ENCODE measurements around the gene EXO1. TPM values are rescaled to one million over a fixed set of nuclear protein-coding genes. Genes with fewer than 3 reads are reported as not detected.

The EXO1 gene
- total RNA-seq, 1 experiment from 2014 or later, result 18.5 TPM

DNA sequence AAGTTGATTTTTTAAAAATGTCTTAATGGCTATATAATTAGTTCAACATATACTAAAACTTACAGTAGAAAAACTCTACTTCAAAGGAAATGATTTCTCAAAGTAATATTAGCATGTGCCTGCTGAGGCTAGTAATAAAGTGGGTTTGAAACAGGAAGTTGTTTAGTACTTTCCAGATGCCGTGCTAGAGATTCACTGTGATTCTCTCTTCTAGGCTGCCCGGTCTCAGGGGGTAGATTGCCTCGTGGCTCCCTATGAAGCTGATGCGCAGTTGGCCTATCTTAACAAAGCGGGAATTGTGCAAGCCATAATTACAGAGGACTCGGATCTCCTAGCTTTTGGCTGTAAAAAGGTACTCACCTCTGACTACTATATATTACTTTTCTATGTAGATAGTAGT is 9.1 kb downstream of the EXO1 start:
- Mint-ChIP-seq H3K9me3 (ENCODE audit: unreplicated experiment) (no peaks in the 10 kb centered on the region), H3K27me3 (ENCODE audit: insufficient read depth, unreplicated experiment) (no peaks in the 10 kb centered on the region), H3K27ac (ENCODE audit: unreplicated experiment) (no peak overlapping the region), H3K4me1 (ENCODE audit: low read depth, unreplicated experiment) (no peaks in the 10 kb centered on the region), H3K36me3 (ENCODE audit: insufficient read depth, unreplicated experiment) (peaks cover 56% of the 10 kb centered on the region), H3K4me3 (ENCODE audit: unreplicated experiment) (no peak overlapping the region)
- Histone ChIP-seq H3K36me3 (ENCODE audit: control insufficient read depth, insufficient read depth, low read length) (no peaks in the 10 kb centered on the region), H3K4me1 (no peaks in the 10 kb centered on the region), H3K4me3 (ENCODE audit: low read depth, low read length) (no peak overlapping the region), H3K9me3 (no peaks in the 10 kb centered on the region), H3K27me3 (replicated peaks; ENCODE audit: control insufficient read depth, insufficient read depth, low read length) (no peaks in the 10 kb centered on the region)
- BruUV-seq (replicated peaks), result no TSS peak
- CTCF ChIA-PET, result no interaction called here
- DNase-seq, result no peak
- TF ChIP-seq, protein P1, sequence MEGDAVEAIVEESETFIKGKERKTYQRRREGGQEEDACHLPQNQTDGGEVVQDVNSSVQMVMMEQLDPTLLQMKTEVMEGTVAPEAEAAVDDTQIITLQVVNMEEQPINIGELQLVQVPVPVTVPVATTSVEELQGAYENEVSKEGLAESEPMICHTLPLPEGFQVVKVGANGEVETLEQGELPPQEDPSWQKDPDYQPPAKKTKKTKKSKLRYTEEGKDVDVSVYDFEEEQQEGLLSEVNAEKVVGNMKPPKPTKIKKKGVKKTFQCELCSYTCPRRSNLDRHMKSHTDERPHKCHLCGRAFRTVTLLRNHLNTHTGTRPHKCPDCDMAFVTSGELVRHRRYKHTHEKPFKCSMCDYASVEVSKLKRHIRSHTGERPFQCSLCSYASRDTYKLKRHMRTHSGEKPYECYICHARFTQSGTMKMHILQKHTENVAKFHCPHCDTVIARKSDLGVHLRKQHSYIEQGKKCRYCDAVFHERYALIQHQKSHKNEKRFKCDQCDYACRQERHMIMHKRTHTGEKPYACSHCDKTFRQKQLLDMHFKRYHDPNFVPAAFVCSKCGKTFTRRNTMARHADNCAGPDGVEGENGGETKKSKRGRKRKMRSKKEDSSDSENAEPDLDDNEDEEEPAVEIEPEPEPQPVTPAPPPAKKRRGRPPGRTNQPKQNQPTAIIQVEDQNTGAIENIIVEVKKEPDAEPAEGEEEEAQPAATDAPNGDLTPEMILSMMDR (IDR thresholded peaks at IDR 0.05; ENCODE audit: insufficient read depth in 1 of 2, low read depth in 1 of 2, low read length in 1 of 2, severe bottlenecking in 1 of 2, unreplicated experiment in 1 of 2), result no peak
- intact Hi-C loops (cut with micrococcal nuclease; ENCODE audit: unreplicated experiment), result no loop called here
- POLR2A ChIA-PET, result no interaction called here

DNA sequence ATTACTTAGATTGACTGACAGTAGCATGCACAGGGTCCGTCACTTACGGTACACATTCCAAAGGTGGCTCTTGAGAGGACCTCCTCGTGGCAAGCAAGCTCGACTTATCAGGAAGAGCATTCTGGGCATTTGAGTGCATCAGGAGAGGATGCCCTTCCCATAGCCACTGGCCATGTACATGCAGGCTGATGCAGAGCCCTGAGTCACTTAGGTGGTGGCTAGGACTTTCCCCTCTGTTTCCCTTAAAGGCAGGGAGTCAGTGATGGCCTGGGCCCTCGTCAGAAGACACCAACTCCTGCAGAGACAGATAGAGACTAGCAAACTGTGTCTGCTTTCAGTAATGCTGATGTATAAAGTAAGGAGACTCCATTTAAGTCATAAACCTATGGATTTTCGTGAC is 12.9 kb downstream of the EXO1 start:
- Histone ChIP-seq H3K4me1 (no peaks in the 10 kb centered on the region), H3K36me3 (ENCODE audit: control insufficient read depth, insufficient read depth, low read length) (no peaks in the 10 kb centered on the region), H3K27me3 (replicated peaks; ENCODE audit: control insufficient read depth, insufficient read depth, low read length) (no peaks in the 10 kb centered on the region), H3K4me3 (ENCODE audit: low read depth, low read length) (no peak overlapping the region), H3K9me3 (no peaks in the 10 kb centered on the region)
- no peaks in the 10 kb centered on the region for H3K27me3 Mint-ChIP-seq (ENCODE audit: insufficient read depth, unreplicated experiment)
- intact Hi-C loops (cut with micrococcal nuclease; ENCODE audit: unreplicated experiment), result loop anchor here (1.0 kb wide), 1 partner anchor 12 kb away; no protein-coding TSS in a partner anchor
- POLR2A ChIA-PET, result no interaction called here
- CTCF ChIA-PET, result no interaction called here
- H3K27ac Mint-ChIP-seq (ENCODE audit: unreplicated experiment), result no peak overlapping the region
- no peak overlapping the region for H3K4me3 Mint-ChIP-seq (ENCODE audit: unreplicated experiment)
- H3K4me1 Mint-ChIP-seq (ENCODE audit: low read depth, unreplicated experiment), result no peaks in the 10 kb centered on the region
- TF ChIP-seq, protein P1 (IDR thresholded peaks at IDR 0.05; ENCODE audit: insufficient read depth in 1 of 2, low read depth in 1 of 2, low read length in 1 of 2, severe bottlenecking in 1 of 2, unreplicated experiment in 1 of 2), result no peak
- peaks cover 53% of the 10 kb centered on the region for H3K36me3 Mint-ChIP-seq (ENCODE audit: insufficient read depth, unreplicated experiment)
- no TSS peak for BruUV-seq (replicated peaks)
- DNase-seq, result no peak
- H3K9me3 Mint-ChIP-seq (ENCODE audit: unreplicated experiment), result no peaks in the 10 kb centered on the region

DNA sequence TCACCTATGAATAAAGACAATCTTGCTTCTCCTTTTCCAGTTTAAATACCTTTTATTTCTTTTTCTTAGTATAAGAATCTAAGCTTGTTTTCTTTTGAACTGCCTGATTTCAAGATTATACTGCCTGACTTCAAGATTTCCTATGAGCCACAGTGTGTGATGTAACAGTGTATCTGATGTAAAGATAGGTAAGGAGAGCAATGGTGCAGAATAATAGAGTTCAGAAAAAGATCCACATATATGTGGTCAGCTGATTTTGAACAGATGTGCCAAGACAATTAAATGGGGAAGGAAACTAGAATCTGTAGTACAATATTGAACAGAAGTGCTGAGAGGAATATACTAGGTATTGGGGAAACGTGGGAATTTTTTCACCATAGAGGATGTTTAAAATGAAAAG is 21.0 kb downstream of the EXO1 start:
- Mint-ChIP-seq H3K4me3 (ENCODE audit: unreplicated experiment) (no peak overlapping the region), H3K27me3 (ENCODE audit: insufficient read depth, unreplicated experiment) (no peaks in the 10 kb centered on the region), H3K9me3 (ENCODE audit: unreplicated experiment) (no peaks in the 10 kb centered on the region), H3K36me3 (ENCODE audit: insufficient read depth, unreplicated experiment) (peaks cover 46% of the 10 kb centered on the region), H3K27ac (ENCODE audit: unreplicated experiment) (no peak overlapping the region), H3K4me1 (ENCODE audit: low read depth, unreplicated experiment) (no peaks in the 10 kb centered on the region)
- BruUV-seq (replicated peaks), result no TSS peak
- intact Hi-C loops (cut with micrococcal nuclease; ENCODE audit: unreplicated experiment), result no loop called here
- TF ChIP-seq, protein P1 (IDR thresholded peaks at IDR 0.05; ENCODE audit: insufficient read depth in 1 of 2, low read depth in 1 of 2, low read length in 1 of 2, severe bottlenecking in 1 of 2, unreplicated experiment in 1 of 2), result no peak
- CTCF ChIA-PET, result no interaction called here
- Histone ChIP-seq H3K36me3 (ENCODE audit: control insufficient read depth, insufficient read depth, low read length) (no peaks in the 10 kb centered on the region), H3K4me3 (ENCODE audit: low read depth, low read length) (no peak overlapping the region), H3K27me3 (replicated peaks; ENCODE audit: control insufficient read depth, insufficient read depth, low read length) (no peaks in the 10 kb centered on the region), H3K4me1 (no peaks in the 10 kb centered on the region), H3K9me3 (no peaks in the 10 kb centered on the region)
- POLR2A ChIA-PET, result no interaction called here
- DNase-seq, result no peak
